ENCODE data around the gene CTPS2.

- TF ChIP-seq CTCF (IDR thresholded peaks at IDR 0.05 in 2 of 3, conservative IDR thresholded peaks at IDR 0.05 in 1 of 3; ENCODE audit: borderline replicate concordance in 1 of 3, insufficient read depth in 1 of 3, low read depth in 2 of 3, low read length in 2 of 3) (no peak), ZBTB33 (IDR thresholded peaks at IDR 0.05; ENCODE audit: extremely low read depth, insufficient replicate concordance, low read length) (no peak), POLR2A (IDR thresholded peaks at IDR 0.05; ENCODE audit: borderline replicate concordance, extremely low read depth, insufficient read depth, insufficient read length) (no peak), YY1 (IDR thresholded peaks at IDR 0.05; ENCODE audit: extremely low read depth, insufficient replicate concordance, low read depth, low read length) (no peak), JUND (IDR thresholded peaks at IDR 0.05) (no peak), FOSL1 (IDR thresholded peaks at IDR 0.05; ENCODE audit: low read depth) (no peak), REST (IDR thresholded peaks at IDR 0.05; ENCODE audit: low read depth) (no peak), ZFX (IDR thresholded peaks at IDR 0.05) (no peak), ELF1 (IDR thresholded peaks at IDR 0.05; ENCODE audit: borderline replicate concordance, low read depth) (no peak), EZH2 (IDR thresholded peaks at IDR 0.05) (no peak), POLR2AphosphoS5 (IDR thresholded peaks at IDR 0.05; ENCODE audit: low read depth, low read length) (no peak)
These were observed 118.0 kb downstream of the CTPS2 start for GRCh38 chrX:16594490-16594889.

Measured in HCT116 (cell line).